GM12873 (cell line): ENCODE data around the gene SLC31A2.

Source experiments
- TF ChIP-seq, protein P1 (sequence below): IDR thresholded peaks from 2 replicates; pipeline ENCODE4 v1.5.1; 2012; ENCODE audit warnings: low read depth, mild to moderate bottlenecking, moderate library complexity, low read length, control low read depth; ENCODE audit not compliant: insufficient read depth; ENCODE audit errors: missing control alignments

Gene SLC31A2

DNA sequence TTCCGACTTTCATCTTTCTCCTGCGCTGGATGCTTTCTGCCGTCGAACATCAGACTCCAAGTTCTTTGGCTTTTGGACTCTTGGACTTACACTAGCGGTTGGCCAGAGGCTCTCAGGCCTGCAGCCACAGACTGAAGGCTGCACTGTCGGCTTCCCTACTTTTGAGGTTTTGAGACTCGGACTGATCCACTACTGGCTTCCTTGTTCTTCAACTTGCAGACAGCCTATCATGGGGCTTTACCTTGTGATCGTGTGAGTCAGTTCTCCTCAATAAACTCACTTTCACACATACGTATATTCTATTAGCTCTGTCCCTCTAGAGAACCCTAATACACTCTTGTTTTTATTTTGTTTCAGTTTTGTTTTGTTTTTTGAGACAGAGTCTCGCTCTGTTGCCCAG, 60.0 kb downstream of the SLC31A2 start:
- TF ChIP-seq, protein P1, sequence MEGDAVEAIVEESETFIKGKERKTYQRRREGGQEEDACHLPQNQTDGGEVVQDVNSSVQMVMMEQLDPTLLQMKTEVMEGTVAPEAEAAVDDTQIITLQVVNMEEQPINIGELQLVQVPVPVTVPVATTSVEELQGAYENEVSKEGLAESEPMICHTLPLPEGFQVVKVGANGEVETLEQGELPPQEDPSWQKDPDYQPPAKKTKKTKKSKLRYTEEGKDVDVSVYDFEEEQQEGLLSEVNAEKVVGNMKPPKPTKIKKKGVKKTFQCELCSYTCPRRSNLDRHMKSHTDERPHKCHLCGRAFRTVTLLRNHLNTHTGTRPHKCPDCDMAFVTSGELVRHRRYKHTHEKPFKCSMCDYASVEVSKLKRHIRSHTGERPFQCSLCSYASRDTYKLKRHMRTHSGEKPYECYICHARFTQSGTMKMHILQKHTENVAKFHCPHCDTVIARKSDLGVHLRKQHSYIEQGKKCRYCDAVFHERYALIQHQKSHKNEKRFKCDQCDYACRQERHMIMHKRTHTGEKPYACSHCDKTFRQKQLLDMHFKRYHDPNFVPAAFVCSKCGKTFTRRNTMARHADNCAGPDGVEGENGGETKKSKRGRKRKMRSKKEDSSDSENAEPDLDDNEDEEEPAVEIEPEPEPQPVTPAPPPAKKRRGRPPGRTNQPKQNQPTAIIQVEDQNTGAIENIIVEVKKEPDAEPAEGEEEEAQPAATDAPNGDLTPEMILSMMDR, result no peak
